ENCODE results near the gene SOWAHA. TPM values are rescaled to one million over a fixed set of nuclear protein-coding genes. Genes with fewer than 3 reads are reported as not detected.

SOWAHA gene
- total RNA-seq, 8 experiments from 2014 or later: 0.14 to 2.5 (median 0.42) TPM; not detected in 2

DNA sequence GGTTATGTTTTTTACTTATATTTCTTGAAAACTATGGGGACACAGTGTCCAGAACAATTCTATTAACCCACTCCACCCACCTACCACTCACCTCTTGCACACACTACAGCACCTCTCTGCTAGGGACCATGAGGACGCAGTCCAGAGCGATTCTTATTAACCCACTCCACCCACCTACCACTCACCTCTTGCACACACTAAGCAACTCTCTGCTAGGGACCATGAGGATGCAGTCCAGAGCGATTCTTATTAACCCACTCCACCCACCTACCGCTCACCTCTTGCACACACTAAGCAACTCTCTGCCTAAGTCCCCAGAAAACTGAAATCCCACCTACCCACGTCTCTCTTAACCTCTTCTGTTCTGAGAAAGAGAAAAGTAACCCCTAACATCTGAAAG is 19.5 kb downstream of the SOWAHA start:
- Histone ChIP-seq H3K27ac (no peak overlapping the region), H3K4me1 (replicated peaks in 1 of 2) (no peaks in the 10 kb centered on the region), H3K4me3 (no peak overlapping the region)
- ATAC-seq (replicated peaks in 6 of 8): no peak
- in situ Hi-C loops (cut with MboI; ENCODE audit: low pct_unique_long_range_greater_than_20kb in 2 of 9, low sequenced_read_pairs in 9 of 9, unreplicated experiment in 9 of 9): no loop called here
- 40 to 100% (median 70%) methylated on average over 1 to 4 of the region's 5 CpGs; no CpG with 5 or more reads in 1 of the 10 experiments for whole genome bisulfite sequencing, 10 experiments

DNA sequence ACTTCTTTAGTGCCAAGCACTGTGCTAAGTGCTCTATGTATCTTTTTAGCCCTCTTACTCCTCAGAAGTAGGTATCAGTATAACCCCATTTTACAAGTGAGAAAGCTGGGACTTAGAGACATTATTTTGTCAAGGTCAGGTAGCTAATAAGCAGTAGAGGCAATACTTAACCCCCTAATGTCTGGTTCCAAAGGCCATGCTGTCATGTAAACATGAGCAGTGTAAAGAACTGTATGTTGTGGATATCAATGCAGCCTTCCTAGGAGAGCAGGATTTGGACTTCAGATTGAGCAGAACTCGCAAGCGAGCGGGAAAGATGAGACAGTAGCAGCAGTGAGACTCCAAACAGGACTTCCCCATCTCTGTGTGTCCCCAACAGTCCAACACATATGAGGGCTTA is 21.0 kb downstream of the SOWAHA start:
- H3K27ac ChIP-seq: no peak overlapping the region
- no peak for ATAC-seq (replicated peaks in 6 of 8)
- WGBS, 10 experiments: 68 to 100% (median 94%) methylated on average over 1 to 3 of the region's 3 CpGs; no CpG with 5 or more reads in 2 of the 10 experiments
- H3K4me3 ChIP-seq: no peak overlapping the region
- in situ Hi-C loops (cut with MboI; ENCODE audit: low pct_unique_long_range_greater_than_20kb in 2 of 9, low sequenced_read_pairs in 9 of 9, unreplicated experiment in 9 of 9): no loop called here
- H3K4me1 ChIP-seq (replicated peaks in 1 of 2): no peaks in the 10 kb centered on the region

DNA sequence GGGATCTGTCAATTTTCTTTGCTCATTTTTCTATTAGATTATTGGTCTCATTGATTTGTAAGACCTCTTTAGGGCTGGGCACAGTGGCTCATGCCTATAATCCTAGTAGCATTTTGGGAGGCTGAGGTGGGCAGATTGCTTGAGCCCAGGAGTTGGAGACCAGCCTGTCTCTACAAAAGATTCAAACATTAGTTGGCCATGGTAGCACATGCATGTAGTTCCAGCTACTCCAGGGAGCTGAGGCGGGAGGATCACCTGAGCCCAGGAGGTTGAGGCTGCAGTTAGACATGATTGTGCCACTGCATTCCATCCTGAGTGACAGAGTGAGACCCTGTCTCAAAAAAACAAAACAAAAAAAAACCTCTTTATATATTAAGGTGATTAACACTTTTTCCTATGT is 23.8 kb downstream of the SOWAHA start:
- in situ Hi-C loops (cut with MboI; ENCODE audit: low pct_unique_long_range_greater_than_20kb in 2 of 9, low sequenced_read_pairs in 9 of 9, unreplicated experiment in 9 of 9): no loop called here
- no peak for ATAC-seq (replicated peaks in 6 of 8)
- no peaks in the 10 kb centered on the region for H3K4me1 ChIP-seq (replicated peaks in 1 of 2)
- H3K4me3 ChIP-seq: no peak overlapping the region
- 86 to 100% (median 100%) methylated on average over 1 of the region's 1 CpG; no CpG with 5 or more reads in 6 of the 10 experiments for WGBS, 10 experiments
- H3K27ac ChIP-seq: no peak overlapping the region

DNA sequence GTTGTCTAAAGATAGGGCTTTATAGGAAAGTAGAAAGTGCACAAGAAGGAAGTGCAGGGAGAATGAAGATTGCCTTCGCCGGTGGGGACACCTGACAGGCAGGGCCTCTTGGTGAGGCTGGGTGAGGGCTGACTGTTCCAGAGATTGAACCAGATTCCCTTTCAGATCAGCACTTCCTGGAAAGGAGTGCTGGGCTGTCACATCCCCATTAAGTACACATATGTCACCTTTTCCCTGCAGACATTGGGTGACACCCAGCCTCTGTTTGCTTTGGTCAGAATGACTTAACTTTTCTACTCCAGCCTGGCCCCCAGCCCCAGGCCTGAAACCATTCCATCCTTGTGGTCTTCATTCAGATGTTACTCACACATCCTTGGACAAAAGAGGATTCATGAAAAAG is 24.8 kb downstream of the SOWAHA start:
- no peak overlapping the region for H3K27ac ChIP-seq
- no peak overlapping the region for H3K4me3 ChIP-seq
- in situ Hi-C loops (cut with MboI; ENCODE audit: low pct_unique_long_range_greater_than_20kb in 2 of 9, low sequenced_read_pairs in 9 of 9, unreplicated experiment in 9 of 9): no loop called here
- peak in 3 of 8 experiments; percentile 17 to 28 (median 26) for ATAC-seq (replicated peaks in 6 of 8)
- H3K4me1 ChIP-seq (replicated peaks in 1 of 2): no peaks in the 10 kb centered on the region
- WGBS, 10 experiments: 60 to 75% (median 72%) methylated on average over 2 of the region's 2 CpGs; no CpG with 5 or more reads in 6 of the 10 experiments

DNA sequence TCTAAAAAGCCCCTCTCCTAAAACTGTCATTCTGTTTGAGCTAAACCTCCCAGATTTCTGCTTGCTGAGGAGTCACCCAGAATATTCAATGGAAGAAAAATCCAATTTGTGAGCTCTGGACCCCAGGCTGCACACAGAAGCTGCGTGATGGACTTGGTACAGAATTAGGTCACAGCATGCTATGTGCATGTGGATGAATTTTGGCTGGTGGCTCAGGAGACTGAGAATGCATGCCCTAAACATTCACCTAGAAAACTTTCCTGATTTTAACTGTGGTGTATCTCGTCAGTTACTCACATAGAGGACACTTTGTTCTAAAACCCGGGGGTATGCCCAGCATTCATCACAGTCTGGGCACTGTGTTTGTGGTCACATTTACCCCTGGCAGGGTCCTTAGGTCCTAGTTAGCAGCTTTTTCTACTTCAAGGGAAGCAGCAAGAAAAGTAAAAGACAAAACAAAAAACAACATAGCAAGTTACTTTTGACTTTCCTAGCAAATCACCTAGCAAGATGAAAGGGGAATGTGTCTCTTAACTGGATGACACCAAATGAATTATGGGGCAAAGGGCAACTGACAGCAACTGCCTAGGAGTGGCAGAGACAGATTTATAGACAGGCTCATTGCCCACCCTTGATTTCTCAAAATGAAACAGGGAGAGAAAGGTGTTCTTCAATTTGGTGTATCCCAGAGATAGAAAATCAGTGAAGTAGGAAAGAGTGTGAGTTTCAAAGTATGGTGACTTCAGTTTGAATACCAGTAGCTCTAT is 25.6 kb downstream of the SOWAHA start:
- in situ Hi-C loops (cut with MboI; ENCODE audit: low pct_unique_long_range_greater_than_20kb in 2 of 9, low sequenced_read_pairs in 9 of 9, unreplicated experiment in 9 of 9): no loop called here
- ATAC-seq (replicated peaks in 6 of 8): no peak
- Histone ChIP-seq H3K4me1 (replicated peaks in 1 of 2) (no peaks in the 10 kb centered on the region), H3K27ac (no peak overlapping the region), H3K4me3 (no peak overlapping the region)
- WGBS, 10 experiments: 53 to 100% (median 74%) methylated on average over 1 to 3 of the region's 3 CpGs; no CpG with 5 or more reads in 4 of the 10 experiments

DNA sequence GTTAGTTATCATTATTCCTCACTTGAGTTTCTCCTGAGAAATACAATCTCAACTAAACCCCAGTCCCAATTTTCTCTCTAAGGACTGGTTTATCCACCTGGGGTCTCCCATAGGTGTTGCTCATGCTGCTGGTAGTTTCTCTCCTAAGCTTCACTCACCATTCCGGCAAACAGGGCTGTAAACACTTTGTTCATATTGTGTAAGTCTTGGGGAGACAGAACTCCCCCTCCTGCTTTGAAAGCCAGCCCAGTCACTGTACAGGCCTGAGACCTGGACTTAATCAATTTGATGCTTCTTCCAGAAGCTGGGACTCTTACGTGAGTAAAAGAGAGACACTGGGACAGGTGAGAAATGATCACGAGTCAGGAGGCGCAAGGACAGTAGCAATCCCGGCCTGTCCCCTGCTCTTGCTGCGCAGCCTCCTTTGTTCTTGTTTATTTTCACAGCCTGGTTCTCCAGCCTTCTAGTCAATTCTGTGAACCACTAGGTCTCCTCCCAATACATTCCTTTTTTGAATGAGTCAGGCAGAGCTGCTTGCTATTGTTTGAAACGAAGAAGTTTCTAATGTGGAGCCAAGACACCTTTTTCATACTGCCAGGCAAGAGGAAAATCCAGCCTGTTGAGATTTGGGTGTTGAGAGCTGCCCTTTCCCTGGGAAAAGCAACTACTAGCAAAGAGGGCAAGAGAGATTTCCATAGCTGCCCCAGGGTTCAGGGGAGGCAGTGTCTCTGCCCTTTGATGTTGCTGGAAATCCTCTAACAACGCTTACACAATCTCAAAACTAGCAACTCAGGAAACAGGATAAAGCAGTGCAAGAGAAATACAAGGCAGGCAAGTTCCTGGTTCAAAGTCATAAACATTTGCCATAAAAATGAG is 26.6 kb downstream of the SOWAHA start:
- 44 to 90% (median 67%) methylated on average over 1 to 6 of the region's 8 CpGs; no CpG with 5 or more reads in 1 of the 10 experiments for WGBS, 10 experiments
- Histone ChIP-seq H3K27ac (no peak overlapping the region), H3K4me1 (replicated peaks in 1 of 2) (no peaks in the 10 kb centered on the region), H3K4me3 (no peak overlapping the region)
- peak in 4 of 8 experiments; percentile 27 to 74 (median 50) for ATAC-seq (replicated peaks in 6 of 8)
- in situ Hi-C loops (cut with MboI; ENCODE audit: low pct_unique_long_range_greater_than_20kb in 2 of 9, low sequenced_read_pairs in 9 of 9, unreplicated experiment in 9 of 9): no loop called here

DNA sequence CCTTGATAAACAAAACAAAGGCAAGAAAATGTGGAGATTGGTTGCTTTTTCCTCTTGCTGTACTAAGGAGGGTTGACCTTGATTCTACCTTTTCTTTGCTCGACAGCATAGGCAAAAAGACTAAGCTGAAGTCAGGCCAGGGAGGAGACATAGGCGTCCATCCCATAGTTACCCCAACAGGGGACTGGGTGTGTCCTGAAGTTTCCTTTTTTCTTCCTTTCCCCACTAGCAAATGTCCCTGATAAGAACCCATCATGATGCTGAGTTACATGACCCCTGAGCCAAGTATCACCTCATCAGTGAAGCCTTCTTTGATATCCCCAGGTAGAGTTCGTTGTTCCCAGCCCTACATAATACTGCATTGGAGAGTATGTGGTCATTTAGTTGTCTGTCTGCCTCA is 27.2 kb downstream of the SOWAHA start:
- Histone ChIP-seq H3K4me1 (replicated peaks in 1 of 2) (no peaks in the 10 kb centered on the region), H3K27ac (no peak overlapping the region), H3K4me3 (no peak overlapping the region)
- WGBS, 10 experiments: 0 to 92% (median 79%) methylated on average over 1 to 3 of the region's 3 CpGs; no CpG with 5 or more reads in 2 of the 10 experiments
- no peak for ATAC-seq (replicated peaks in 6 of 8)
- in situ Hi-C loops (cut with MboI; ENCODE audit: low pct_unique_long_range_greater_than_20kb in 2 of 9, low sequenced_read_pairs in 9 of 9, unreplicated experiment in 9 of 9): no loop called here

DNA sequence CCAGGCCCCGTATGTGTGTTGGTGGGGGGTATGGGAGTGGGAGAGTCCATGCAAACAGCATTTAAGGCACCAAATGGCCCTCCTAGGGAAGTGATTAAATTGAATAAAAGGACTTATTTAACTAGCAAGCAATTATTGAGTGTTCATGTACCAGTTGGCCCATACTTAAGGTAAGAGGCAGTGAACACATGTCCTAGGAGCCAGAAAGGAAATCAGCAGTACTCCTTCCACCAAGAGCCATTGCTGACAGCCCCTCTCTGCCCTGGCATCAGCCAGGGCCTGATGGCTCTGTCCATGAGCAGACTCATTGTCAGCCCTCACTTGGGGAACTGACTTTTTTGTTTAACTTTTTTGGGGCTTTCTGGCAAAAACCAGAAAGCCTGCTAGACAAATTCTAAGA is 27.8 kb downstream of the SOWAHA start:
- no peak overlapping the region for H3K27ac ChIP-seq
- in situ Hi-C loops (cut with MboI; ENCODE audit: low pct_unique_long_range_greater_than_20kb in 2 of 9, low sequenced_read_pairs in 9 of 9, unreplicated experiment in 9 of 9): no loop called here
- no peak overlapping the region for H3K4me3 ChIP-seq
- no peaks in the 10 kb centered on the region for H3K4me1 ChIP-seq (replicated peaks in 1 of 2)
- no peak for ATAC-seq (replicated peaks in 6 of 8)
- 11 to 100% (median 80%) methylated on average over 1 of the region's 1 CpG; no CpG with 5 or more reads in 5 of the 10 experiments for WGBS, 10 experiments

DNA sequence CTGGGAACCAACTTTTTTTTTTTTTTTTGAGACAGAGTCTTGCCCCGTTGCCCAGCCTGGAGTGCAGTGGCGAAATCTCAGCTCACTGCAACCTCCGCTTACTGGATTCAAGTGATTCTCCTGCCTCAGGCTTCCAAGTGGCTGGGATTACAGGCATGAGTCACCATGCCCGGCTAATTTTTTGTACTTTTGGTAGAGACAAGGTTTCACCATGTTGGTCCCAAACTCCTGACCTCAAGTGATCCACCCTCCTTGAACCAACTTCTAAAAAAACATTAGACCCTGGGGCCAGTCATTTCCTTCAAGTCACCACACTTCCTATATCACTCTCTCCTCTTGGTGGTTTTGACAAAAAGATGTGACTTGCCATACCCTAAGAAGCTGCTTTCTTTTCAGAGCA is 28.2 kb downstream of the SOWAHA start:
- no peak overlapping the region for H3K27ac ChIP-seq
- 29 to 100% (median 82%) methylated on average over 2 to 4 of the region's 4 CpGs; no CpG with 5 or more reads in 1 of the 10 experiments for WGBS, 10 experiments
- ATAC-seq (replicated peaks in 6 of 8): no peak
- in situ Hi-C loops (cut with MboI; ENCODE audit: low pct_unique_long_range_greater_than_20kb in 2 of 9, low sequenced_read_pairs in 9 of 9, unreplicated experiment in 9 of 9): no loop called here
- no peaks in the 10 kb centered on the region for H3K4me1 ChIP-seq (replicated peaks in 1 of 2)
- no peak overlapping the region for H3K4me3 ChIP-seq

DNA sequence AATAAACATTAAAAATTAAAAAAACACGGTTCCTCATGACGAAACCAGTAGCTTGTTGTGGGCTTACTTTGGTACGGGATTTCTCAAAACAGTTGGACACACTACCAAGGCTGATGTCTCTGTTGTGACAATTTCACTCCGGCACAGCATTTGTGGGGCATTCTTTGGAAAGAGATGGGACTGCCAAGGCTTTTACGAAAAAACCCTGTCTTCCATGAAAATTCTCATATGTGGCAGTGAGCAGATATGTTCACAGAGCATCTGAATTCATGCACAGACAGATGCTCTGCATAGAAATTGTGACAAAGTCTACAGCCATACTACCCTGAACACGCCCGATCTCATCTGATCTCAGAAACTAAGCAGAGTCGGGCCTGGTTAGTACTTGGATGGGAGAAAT is 35.2 kb downstream of the SOWAHA start:
- no peak for ATAC-seq (replicated peaks in 6 of 8)
- H3K4me3 ChIP-seq: no peak overlapping the region
- WGBS, 10 experiments: 66 to 100% (median 80%) methylated on average over 1 to 8 of the region's 8 CpGs; no CpG with 5 or more reads in 1 of the 10 experiments
- H3K27ac ChIP-seq: no peak overlapping the region
- in situ Hi-C loops (cut with MboI; ENCODE audit: low pct_unique_long_range_greater_than_20kb in 2 of 9, low sequenced_read_pairs in 9 of 9, unreplicated experiment in 9 of 9): no loop called here
- H3K4me1 ChIP-seq (replicated peaks in 1 of 2): peaks cover 0 to 9% of the 10 kb centered on the region in 2 donors

DNA sequence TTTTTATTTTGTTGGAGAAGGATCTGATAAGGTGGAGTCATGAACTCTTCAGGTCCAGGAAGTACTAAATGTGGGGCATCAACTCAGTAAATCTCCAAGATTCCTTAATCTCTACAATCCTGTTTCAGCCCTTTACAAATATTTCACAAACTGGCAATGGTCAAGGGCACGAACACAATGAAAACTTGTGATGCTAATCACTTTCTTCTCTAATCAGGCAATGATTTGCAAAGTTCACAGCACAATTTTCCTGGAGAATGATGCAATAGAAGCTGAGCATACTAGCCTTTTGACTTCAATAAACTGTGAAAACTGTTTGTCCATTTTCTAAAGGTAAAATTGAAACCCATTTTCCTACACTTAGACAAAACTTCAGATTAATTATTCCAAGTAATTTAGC is 36.2 kb downstream of the SOWAHA start:
- no peak for ATAC-seq (replicated peaks in 6 of 8)
- H3K4me1 ChIP-seq (replicated peaks in 1 of 2): peaks cover 0 to 9% of the 10 kb centered on the region in 2 donors
- 0 to 82% (median 25%) methylated on average over 1 of the region's 1 CpG; no CpG with 5 or more reads in 3 of the 10 experiments for WGBS, 10 experiments
- in situ Hi-C loops (cut with MboI; ENCODE audit: low pct_unique_long_range_greater_than_20kb in 2 of 9, low sequenced_read_pairs in 9 of 9, unreplicated experiment in 9 of 9): no loop called here
- H3K4me3 ChIP-seq: no peak overlapping the region
- H3K27ac ChIP-seq: no peak overlapping the region

DNA sequence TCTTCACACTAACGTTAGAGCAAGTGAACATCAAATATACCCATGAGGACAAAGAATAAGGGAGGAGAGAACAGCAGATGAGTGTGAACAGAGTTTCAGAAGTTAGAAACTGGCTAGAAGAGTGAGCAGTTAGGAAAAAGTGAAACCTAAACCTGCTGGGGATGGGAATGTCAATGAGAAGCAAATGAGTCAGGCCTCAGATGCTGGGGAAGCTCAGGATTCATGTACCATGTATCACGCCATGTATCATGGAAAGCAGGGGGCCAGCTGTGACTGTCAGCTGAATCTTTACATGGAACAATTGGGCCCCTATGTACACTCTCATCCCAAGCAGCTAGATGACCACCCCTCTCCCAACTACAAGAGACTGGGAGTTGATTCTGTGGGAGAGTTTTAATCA is 37.0 kb downstream of the SOWAHA start:
- 0 to 100% (median 71%) methylated on average over 1 to 2 of the region's 2 CpGs; no CpG with 5 or more reads in 2 of the 10 experiments for WGBS, 10 experiments
- H3K4me3 ChIP-seq: no peak overlapping the region
- H3K4me1 ChIP-seq (replicated peaks in 1 of 2): peaks cover 0 to 9% of the 10 kb centered on the region in 2 donors
- in situ Hi-C loops (cut with MboI; ENCODE audit: low pct_unique_long_range_greater_than_20kb in 2 of 9, low sequenced_read_pairs in 9 of 9, unreplicated experiment in 9 of 9): no loop called here
- peak in 1 of 8 experiments; percentile 52 for ATAC-seq (replicated peaks in 6 of 8)
- no peak overlapping the region for H3K27ac ChIP-seq

DNA sequence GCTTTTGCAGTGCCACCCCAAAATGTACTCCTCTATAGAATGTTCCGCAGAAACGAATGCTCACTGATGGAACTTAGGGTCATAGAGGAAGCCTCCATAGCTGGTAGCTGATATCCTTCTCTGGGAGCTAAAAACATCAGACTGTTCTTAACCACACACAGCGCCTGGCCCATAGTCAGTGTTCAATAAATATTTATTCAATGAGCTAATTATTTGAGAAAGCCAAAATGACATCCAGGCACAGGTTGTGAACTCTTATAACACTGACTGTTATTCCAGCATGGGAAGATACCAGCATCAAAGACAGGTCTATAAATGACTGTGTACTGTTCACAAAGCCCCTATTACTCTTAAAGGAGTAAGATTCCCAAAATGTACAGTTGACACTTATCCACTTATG is 40.2 kb downstream of the SOWAHA start:
- in situ Hi-C loops (cut with MboI; ENCODE audit: low pct_unique_long_range_greater_than_20kb in 2 of 9, low sequenced_read_pairs in 9 of 9, unreplicated experiment in 9 of 9): no loop called here
- no peak overlapping the region for H3K4me3 ChIP-seq
- ATAC-seq (replicated peaks in 6 of 8): no peak
- peaks cover 0 to 9% of the 10 kb centered on the region in 2 donors for H3K4me1 ChIP-seq (replicated peaks in 1 of 2)
- no peak overlapping the region for H3K27ac ChIP-seq
- WGBS, 10 experiments: 75 to 100% (median 94%) methylated on average over 1 to 3 of the region's 3 CpGs; no CpG with 5 or more reads in 3 of the 10 experiments
